WTC11 (cell line): Measurements from ENCODE around the gene CD2.

Experiments used
- CBFB ChIP-seq: sonication (generic); formaldehyde crosslinking; IDR thresholded peaks from 2 replicates; pipeline ENCODE4 v1.8.1; 2022; ENCODE audit warnings: mild to moderate bottlenecking, low read depth, missing genetic modification reagents
- CREM ChIP-seq: sonication (generic); formaldehyde crosslinking; IDR thresholded peaks from 2 replicates; pipeline ENCODE4 v1.8.1; 2022; ENCODE audit warnings: mild to moderate bottlenecking, missing genetic modification reagents, moderate library complexity
- FOXJ3 ChIP-seq: sonication (generic); formaldehyde crosslinking; IDR thresholded peaks from 2 replicates; pipeline ENCODE4 v1.9.0; 2021; ENCODE audit warnings: missing genetic modification reagents, mild to moderate bottlenecking, borderline replicate concordance
- IRF2 ChIP-seq: sonication (generic); formaldehyde crosslinking; IDR thresholded peaks from 2 replicates; pipeline ENCODE4 v1.8.0; 2022; ENCODE audit warnings: low read depth, missing genetic modification reagents, borderline replicate concordance
- NR3C1 ChIP-seq: sonication (generic); formaldehyde crosslinking; conservative IDR thresholded peaks from 2 replicates; pipeline ENCODE4 v1.8.1; 2023; ENCODE audit warnings: low read depth, mild to moderate bottlenecking, missing genetic modification reagents
- TF ChIP-seq, protein P1 (sequence below): sonication (generic); formaldehyde crosslinking; IDR thresholded peaks from 2 replicates; pipeline ENCODE4 v1.8.1; 2022; ENCODE audit warnings: low read depth, mild to moderate bottlenecking, moderate library complexity, missing genetic modification reagents, borderline replicate concordance
- TF ChIP-seq, protein P2 (sequence below): fragments of 200-600 bp; IDR thresholded peaks from 2 replicates; pipeline ENCODE4 v1.8.0; 2022; ENCODE audit warnings: antibody characterized with exemption
- TF ChIP-seq, protein P3 (sequence below): sonication (generic); formaldehyde crosslinking; IDR thresholded peaks from 2 replicates; pipeline ENCODE4 v1.8.0; 2022; ENCODE audit warnings: missing genetic modification reagents
- TF ChIP-seq, protein P4 (sequence below): sonication (generic); formaldehyde crosslinking; IDR thresholded peaks from 2 replicates; pipeline ENCODE4 v1.8.1; 2023; ENCODE audit warnings: mild to moderate bottlenecking, missing genetic modification reagents
- TF ChIP-seq, protein P5 (sequence below): fragments of 250-450 bp; sonication (Bioruptor Pico); IDR thresholded peaks from 2 replicates; pipeline ENCODE4 v1.9.0; 2021; ENCODE audit warnings: mild to moderate bottlenecking, borderline replicate concordance
- TF ChIP-seq, protein P6 (sequence below): sonication (generic); formaldehyde crosslinking; IDR thresholded peaks from 2 replicates; pipeline ENCODE4 v1.8.1; 2022; ENCODE audit warnings: low read depth, missing genetic modification reagents, borderline replicate concordance
- TF ChIP-seq, protein P7 (sequence below): sonication (generic); formaldehyde crosslinking; IDR thresholded peaks from 2 replicates; pipeline ENCODE4 v1.8.0; 2023; ENCODE audit warnings: missing genetic modification reagents, mild to moderate bottlenecking, borderline replicate concordance

DNA sequence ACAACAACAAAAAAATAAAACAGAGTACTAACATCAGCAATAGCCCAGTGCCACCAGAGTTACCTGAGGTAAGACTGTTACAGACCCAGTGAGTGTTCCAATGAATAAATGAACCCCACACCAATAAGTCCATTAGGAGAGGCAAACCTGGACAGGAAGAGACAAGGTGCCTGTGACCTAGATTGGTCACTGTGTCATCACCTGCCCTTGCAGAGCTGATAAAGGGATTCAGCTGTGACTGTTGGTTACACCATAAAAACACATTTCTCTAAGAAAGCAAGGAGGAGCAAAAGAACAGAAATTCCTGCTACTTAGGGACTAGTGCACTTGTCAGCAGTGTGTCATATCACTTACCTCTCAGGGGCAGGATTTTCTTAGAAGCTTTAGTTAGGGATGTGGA is 37.5 kb downstream of the CD2 start:
- TF ChIP-seq, protein P1, sequence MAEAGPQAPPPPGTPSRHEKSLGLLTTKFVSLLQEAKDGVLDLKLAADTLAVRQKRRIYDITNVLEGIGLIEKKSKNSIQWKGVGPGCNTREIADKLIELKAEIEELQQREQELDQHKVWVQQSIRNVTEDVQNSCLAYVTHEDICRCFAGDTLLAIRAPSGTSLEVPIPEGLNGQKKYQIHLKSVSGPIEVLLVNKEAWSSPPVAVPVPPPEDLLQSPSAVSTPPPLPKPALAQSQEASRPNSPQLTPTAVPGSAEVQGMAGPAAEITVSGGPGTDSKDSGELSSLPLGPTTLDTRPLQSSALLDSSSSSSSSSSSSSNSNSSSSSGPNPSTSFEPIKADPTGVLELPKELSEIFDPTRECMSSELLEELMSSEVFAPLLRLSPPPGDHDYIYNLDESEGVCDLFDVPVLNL (CRISPR knock-in tag) = no peak
- TF ChIP-seq, protein P2, sequence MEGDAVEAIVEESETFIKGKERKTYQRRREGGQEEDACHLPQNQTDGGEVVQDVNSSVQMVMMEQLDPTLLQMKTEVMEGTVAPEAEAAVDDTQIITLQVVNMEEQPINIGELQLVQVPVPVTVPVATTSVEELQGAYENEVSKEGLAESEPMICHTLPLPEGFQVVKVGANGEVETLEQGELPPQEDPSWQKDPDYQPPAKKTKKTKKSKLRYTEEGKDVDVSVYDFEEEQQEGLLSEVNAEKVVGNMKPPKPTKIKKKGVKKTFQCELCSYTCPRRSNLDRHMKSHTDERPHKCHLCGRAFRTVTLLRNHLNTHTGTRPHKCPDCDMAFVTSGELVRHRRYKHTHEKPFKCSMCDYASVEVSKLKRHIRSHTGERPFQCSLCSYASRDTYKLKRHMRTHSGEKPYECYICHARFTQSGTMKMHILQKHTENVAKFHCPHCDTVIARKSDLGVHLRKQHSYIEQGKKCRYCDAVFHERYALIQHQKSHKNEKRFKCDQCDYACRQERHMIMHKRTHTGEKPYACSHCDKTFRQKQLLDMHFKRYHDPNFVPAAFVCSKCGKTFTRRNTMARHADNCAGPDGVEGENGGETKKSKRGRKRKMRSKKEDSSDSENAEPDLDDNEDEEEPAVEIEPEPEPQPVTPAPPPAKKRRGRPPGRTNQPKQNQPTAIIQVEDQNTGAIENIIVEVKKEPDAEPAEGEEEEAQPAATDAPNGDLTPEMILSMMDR = no peak
- TF ChIP-seq, protein P3, sequence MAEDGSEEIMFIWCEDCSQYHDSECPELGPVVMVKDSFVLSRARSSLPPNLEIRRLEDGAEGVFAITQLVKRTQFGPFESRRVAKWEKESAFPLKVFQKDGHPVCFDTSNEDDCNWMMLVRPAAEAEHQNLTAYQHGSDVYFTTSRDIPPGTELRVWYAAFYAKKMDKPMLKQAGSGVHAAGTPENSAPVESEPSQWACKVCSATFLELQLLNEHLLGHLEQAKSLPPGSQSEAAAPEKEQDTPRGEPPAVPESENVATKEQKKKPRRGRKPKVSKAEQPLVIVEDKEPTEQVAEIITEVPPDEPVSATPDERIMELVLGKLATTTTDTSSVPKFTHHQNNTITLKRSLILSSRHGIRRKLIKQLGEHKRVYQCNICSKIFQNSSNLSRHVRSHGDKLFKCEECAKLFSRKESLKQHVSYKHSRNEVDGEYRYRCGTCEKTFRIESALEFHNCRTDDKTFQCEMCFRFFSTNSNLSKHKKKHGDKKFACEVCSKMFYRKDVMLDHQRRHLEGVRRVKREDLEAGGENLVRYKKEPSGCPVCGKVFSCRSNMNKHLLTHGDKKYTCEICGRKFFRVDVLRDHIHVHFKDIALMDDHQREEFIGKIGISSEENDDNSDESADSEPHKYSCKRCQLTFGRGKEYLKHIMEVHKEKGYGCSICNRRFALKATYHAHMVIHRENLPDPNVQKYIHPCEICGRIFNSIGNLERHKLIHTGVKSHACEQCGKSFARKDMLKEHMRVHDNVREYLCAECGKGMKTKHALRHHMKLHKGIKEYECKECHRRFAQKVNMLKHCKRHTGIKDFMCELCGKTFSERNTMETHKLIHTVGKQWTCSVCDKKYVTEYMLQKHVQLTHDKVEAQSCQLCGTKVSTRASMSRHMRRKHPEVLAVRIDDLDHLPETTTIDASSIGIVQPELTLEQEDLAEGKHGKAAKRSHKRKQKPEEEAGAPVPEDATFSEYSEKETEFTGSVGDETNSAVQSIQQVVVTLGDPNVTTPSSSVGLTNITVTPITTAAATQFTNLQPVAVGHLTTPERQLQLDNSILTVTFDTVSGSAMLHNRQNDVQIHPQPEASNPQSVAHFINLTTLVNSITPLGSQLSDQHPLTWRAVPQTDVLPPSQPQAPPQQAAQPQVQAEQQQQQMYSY = no peak
- TF ChIP-seq CREM (no peak), IRF2 (CRISPR knock-in tag) (no peak), NR3C1 (CRISPR knock-in tag) (no peak), FOXJ3 (CRISPR knock-in tag) (no peak), CBFB (CRISPR knock-in tag) (no peak)
- TF ChIP-seq, protein P4, sequence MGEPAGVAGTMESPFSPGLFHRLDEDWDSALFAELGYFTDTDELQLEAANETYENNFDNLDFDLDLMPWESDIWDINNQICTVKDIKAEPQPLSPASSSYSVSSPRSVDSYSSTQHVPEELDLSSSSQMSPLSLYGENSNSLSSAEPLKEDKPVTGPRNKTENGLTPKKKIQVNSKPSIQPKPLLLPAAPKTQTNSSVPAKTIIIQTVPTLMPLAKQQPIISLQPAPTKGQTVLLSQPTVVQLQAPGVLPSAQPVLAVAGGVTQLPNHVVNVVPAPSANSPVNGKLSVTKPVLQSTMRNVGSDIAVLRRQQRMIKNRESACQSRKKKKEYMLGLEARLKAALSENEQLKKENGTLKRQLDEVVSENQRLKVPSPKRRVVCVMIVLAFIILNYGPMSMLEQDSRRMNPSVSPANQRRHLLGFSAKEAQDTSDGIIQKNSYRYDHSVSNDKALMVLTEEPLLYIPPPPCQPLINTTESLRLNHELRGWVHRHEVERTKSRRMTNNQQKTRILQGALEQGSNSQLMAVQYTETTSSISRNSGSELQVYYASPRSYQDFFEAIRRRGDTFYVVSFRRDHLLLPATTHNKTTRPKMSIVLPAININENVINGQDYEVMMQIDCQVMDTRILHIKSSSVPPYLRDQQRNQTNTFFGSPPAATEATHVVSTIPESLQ (CRISPR knock-in tag) = no peak
- TF ChIP-seq, protein P5, sequence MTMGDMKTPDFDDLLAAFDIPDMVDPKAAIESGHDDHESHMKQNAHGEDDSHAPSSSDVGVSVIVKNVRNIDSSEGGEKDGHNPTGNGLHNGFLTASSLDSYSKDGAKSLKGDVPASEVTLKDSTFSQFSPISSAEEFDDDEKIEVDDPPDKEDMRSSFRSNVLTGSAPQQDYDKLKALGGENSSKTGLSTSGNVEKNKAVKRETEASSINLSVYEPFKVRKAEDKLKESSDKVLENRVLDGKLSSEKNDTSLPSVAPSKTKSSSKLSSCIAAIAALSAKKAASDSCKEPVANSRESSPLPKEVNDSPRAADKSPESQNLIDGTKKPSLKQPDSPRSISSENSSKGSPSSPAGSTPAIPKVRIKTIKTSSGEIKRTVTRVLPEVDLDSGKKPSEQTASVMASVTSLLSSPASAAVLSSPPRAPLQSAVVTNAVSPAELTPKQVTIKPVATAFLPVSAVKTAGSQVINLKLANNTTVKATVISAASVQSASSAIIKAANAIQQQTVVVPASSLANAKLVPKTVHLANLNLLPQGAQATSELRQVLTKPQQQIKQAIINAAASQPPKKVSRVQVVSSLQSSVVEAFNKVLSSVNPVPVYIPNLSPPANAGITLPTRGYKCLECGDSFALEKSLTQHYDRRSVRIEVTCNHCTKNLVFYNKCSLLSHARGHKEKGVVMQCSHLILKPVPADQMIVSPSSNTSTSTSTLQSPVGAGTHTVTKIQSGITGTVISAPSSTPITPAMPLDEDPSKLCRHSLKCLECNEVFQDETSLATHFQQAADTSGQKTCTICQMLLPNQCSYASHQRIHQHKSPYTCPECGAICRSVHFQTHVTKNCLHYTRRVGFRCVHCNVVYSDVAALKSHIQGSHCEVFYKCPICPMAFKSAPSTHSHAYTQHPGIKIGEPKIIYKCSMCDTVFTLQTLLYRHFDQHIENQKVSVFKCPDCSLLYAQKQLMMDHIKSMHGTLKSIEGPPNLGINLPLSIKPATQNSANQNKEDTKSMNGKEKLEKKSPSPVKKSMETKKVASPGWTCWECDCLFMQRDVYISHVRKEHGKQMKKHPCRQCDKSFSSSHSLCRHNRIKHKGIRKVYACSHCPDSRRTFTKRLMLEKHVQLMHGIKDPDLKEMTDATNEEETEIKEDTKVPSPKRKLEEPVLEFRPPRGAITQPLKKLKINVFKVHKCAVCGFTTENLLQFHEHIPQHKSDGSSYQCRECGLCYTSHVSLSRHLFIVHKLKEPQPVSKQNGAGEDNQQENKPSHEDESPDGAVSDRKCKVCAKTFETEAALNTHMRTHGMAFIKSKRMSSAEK (CRISPR knock-in tag) = no peak
- TF ChIP-seq, protein P6, sequence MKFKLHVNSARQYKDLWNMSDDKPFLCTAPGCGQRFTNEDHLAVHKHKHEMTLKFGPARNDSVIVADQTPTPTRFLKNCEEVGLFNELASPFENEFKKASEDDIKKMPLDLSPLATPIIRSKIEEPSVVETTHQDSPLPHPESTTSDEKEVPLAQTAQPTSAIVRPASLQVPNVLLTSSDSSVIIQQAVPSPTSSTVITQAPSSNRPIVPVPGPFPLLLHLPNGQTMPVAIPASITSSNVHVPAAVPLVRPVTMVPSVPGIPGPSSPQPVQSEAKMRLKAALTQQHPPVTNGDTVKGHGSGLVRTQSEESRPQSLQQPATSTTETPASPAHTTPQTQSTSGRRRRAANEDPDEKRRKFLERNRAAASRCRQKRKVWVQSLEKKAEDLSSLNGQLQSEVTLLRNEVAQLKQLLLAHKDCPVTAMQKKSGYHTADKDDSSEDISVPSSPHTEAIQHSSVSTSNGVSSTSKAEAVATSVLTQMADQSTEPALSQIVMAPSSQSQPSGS (CRISPR knock-in tag) = no peak
- TF ChIP-seq, protein P7, sequence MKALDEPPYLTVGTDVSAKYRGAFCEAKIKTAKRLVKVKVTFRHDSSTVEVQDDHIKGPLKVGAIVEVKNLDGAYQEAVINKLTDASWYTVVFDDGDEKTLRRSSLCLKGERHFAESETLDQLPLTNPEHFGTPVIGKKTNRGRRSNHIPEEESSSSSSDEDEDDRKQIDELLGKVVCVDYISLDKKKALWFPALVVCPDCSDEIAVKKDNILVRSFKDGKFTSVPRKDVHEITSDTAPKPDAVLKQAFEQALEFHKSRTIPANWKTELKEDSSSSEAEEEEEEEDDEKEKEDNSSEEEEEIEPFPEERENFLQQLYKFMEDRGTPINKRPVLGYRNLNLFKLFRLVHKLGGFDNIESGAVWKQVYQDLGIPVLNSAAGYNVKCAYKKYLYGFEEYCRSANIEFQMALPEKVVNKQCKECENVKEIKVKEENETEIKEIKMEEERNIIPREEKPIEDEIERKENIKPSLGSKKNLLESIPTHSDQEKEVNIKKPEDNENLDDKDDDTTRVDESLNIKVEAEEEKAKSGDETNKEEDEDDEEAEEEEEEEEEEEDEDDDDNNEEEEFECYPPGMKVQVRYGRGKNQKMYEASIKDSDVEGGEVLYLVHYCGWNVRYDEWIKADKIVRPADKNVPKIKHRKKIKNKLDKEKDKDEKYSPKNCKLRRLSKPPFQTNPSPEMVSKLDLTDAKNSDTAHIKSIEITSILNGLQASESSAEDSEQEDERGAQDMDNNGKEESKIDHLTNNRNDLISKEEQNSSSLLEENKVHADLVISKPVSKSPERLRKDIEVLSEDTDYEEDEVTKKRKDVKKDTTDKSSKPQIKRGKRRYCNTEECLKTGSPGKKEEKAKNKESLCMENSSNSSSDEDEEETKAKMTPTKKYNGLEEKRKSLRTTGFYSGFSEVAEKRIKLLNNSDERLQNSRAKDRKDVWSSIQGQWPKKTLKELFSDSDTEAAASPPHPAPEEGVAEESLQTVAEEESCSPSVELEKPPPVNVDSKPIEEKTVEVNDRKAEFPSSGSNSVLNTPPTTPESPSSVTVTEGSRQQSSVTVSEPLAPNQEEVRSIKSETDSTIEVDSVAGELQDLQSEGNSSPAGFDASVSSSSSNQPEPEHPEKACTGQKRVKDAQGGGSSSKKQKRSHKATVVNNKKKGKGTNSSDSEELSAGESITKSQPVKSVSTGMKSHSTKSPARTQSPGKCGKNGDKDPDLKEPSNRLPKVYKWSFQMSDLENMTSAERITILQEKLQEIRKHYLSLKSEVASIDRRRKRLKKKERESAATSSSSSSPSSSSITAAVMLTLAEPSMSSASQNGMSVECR = no peak
